Neural crest cell (in vitro differentiated cells): ENCODE data around the gene TSPYL1. TPM values are rescaled to one million over a fixed set of nuclear protein-coding genes. Genes with fewer than 3 reads are reported as not detected.

Experiments
- DNase-seq: peaks from one replicate; pipeline ENCODE4 v3.0.0; 2021; ENCODE audit warnings: low read depth, mixed read lengths, low spot score
- H3K27ac Mint-ChIP-seq: one replicate; pipeline ENCODE4 v1.8.0; 2021; ENCODE audit warnings: mild to moderate bottlenecking, mixed read lengths; ENCODE audit not compliant: unreplicated experiment
- H3K27me3 Mint-ChIP-seq: 2 replicates; pipeline ENCODE4 v1.8.0; 2021; ENCODE audit warnings: low read depth, mild to moderate bottlenecking, mixed read lengths
- H3K36me3 Mint-ChIP-seq: 2 replicates; pipeline ENCODE4 v1.8.0; 2021; ENCODE audit warnings: low read depth, mild to moderate bottlenecking, mixed read lengths
- H3K4me1 Mint-ChIP-seq: 2 replicates; pipeline ENCODE4 v1.8.0; 2021; ENCODE audit warnings: mixed read lengths
- H3K4me3 Mint-ChIP-seq: one replicate; pipeline ENCODE4 v1.8.0; 2021; ENCODE audit warnings: mild to moderate bottlenecking, mixed read lengths
- H3K9me3 Mint-ChIP-seq: 2 replicates; pipeline ENCODE4 v1.8.0; 2021; ENCODE audit warnings: mixed read lengths
- total RNA-seq: library from RNA; stranded (reverse); gene quantifications from 2 replicates; pipeline ENCODE4 v1.2.1, GENCODE V29; 2021
- TF ChIP-seq, protein P1 (sequence below): fragments of 200-600 bp; sonication (generic); conservative IDR thresholded peaks from 2 replicates; pipeline ENCODE4 v1.5.0; 2021; ENCODE audit warnings: antibody characterized with exemption, mild to moderate bottlenecking

TSPYL1 gene
- total RNA-seq, 1 donor from 2014 or later, result 57.7 TPM

- no peak overlapping the region for H3K27ac Mint-ChIP-seq
- peaks cover 39% of the 10 kb centered on the region for H3K4me1 Mint-ChIP-seq
- no peaks in the 10 kb centered on the region for H3K9me3 Mint-ChIP-seq
- TF ChIP-seq, protein P1, sequence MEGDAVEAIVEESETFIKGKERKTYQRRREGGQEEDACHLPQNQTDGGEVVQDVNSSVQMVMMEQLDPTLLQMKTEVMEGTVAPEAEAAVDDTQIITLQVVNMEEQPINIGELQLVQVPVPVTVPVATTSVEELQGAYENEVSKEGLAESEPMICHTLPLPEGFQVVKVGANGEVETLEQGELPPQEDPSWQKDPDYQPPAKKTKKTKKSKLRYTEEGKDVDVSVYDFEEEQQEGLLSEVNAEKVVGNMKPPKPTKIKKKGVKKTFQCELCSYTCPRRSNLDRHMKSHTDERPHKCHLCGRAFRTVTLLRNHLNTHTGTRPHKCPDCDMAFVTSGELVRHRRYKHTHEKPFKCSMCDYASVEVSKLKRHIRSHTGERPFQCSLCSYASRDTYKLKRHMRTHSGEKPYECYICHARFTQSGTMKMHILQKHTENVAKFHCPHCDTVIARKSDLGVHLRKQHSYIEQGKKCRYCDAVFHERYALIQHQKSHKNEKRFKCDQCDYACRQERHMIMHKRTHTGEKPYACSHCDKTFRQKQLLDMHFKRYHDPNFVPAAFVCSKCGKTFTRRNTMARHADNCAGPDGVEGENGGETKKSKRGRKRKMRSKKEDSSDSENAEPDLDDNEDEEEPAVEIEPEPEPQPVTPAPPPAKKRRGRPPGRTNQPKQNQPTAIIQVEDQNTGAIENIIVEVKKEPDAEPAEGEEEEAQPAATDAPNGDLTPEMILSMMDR, result no peak
- peaks cover 9% of the 10 kb centered on the region for H3K36me3 Mint-ChIP-seq
- no peak overlapping the region for H3K4me3 Mint-ChIP-seq
- DNase-seq, result no peak
- H3K27me3 Mint-ChIP-seq, result no peaks in the 10 kb centered on the region
Measured at GRCh38 chr6:116253188-116253504, 26.6 kb downstream of the TSPYL1 start.

GRCh38 chr6:116251568-116252384 lies 28.0 kb downstream of the TSPYL1 start:
- Mint-ChIP-seq H3K27me3 (no peaks in the 10 kb centered on the region), H3K4me1 (peaks cover 39% of the 10 kb centered on the region), H3K27ac (no peak overlapping the region), H3K36me3 (peaks cover 9% of the 10 kb centered on the region), H3K9me3 (no peaks in the 10 kb centered on the region), H3K4me3 (no peak overlapping the region)
- DNase-seq, result no peak
- TF ChIP-seq, protein P1, result no peak

DNA sequence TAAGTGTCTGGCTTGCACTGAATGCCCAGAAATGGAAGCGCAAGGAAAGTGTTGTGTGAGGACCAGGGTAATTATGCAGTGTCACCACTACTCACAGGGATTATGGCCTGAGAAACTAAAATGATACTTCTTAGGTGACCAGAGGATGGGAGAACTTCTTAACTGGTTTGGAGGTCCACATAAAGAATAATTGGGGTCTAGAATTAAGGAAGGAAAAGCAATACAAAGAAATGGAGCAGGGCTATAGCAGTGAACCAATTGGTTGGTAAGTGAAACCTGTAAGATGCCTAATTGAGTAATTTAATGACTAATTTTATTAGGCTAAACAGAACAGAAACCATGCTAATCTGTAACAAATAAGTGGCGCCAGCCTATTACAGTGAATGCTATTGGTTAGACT lies 31.2 kb downstream of the TSPYL1 start:
- TF ChIP-seq, protein P1, result no peak
- H3K9me3 Mint-ChIP-seq, result no peaks in the 10 kb centered on the region
- no peak overlapping the region for H3K27ac Mint-ChIP-seq
- peak overlapping the region; percentile 20 for H3K4me3 Mint-ChIP-seq
- H3K27me3 Mint-ChIP-seq, result no peaks in the 10 kb centered on the region
- DNase-seq, result no peak
- peaks cover 39% of the 10 kb centered on the region for H3K4me1 Mint-ChIP-seq
- H3K36me3 Mint-ChIP-seq, result peaks cover 9% of the 10 kb centered on the region

DNA sequence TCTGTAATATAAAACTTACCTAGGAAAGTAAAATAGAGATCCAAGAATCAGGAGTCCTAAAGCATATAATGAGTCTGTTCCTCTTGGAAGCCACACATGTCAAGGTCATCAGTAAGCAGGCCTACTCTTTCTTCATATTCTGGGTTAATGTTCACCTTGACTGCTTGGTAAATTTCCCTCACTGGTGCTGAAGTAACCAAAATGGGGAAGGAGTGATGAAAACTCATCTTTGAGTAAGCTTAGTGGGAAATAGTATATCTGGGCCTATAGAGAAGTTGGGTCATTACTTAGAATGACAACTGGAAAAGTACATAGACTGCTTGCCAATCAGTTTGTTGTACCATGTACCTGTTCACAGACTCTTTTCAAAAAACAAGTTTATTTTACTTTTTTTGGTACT lies 32.4 kb downstream of the TSPYL1 start:
- TF ChIP-seq, protein P1, result no peak
- no peak overlapping the region for H3K27ac Mint-ChIP-seq
- H3K27me3 Mint-ChIP-seq, result no peaks in the 10 kb centered on the region
- H3K36me3 Mint-ChIP-seq, result peaks cover 7% of the 10 kb centered on the region
- peaks cover 36% of the 10 kb centered on the region for H3K4me1 Mint-ChIP-seq
- DNase-seq, result no peak
- no peaks in the 10 kb centered on the region for H3K9me3 Mint-ChIP-seq
- H3K4me3 Mint-ChIP-seq, result no peak overlapping the region

DNA sequence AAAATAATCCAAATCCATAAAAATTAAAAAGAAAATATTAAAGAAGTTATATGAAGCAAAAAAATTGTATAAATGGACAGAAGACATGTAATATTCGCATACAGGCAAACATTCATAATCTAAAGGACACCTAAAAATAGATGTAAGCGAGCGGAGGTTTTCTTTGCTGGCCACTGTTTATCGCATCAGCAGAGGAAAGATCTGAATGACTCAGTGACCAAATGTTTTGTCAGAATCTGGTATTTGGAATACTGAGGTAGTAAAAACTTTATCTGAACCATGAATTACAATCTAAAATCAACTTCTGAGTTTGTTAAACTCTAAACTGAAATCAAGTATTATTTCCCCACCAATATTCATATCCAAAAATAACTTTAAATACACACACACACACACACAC lies 33.6 kb downstream of the TSPYL1 start:
- no peak overlapping the region for H3K27ac Mint-ChIP-seq
- TF ChIP-seq, protein P1, result no peak
- H3K36me3 Mint-ChIP-seq, result peaks cover 2% of the 10 kb centered on the region
- peaks cover 25% of the 10 kb centered on the region for H3K4me1 Mint-ChIP-seq
- no peak for DNase-seq
- H3K9me3 Mint-ChIP-seq, result no peaks in the 10 kb centered on the region
- H3K4me3 Mint-ChIP-seq, result no peak overlapping the region
- no peaks in the 10 kb centered on the region for H3K27me3 Mint-ChIP-seq
